K562 (cell line): ENCODE measurements around the gene GALNS. TPM values are rescaled to one million over a fixed set of nuclear protein-coding genes. Genes with fewer than 3 reads are reported as not detected.

Experiments
- BHLHE40 ChIP-seq: IDR thresholded peaks from 2 replicates; pipeline ENCODE4 v1.6.1; 2011; ENCODE audit warnings: low read length, improper control_type of control experiment
- CAMTA2 ChIP-seq: fragments of 250-450 bp; sonication (Bioruptor Pico); conservative IDR thresholded peaks from 2 replicates; pipeline ENCODE4 v1.5.1; 2022
- CLOCK ChIP-seq: fragments of 250-450 bp; sonication (Bioruptor Pico); IDR thresholded peaks from 2 replicates; pipeline ENCODE4 v1.4.0; 2020; ENCODE audit warnings: mild to moderate bottlenecking, moderate library complexity, borderline replicate concordance
- DPF2 ChIP-seq: fragments of 450-650 bp; IDR thresholded peaks from 2 replicates; pipeline ENCODE4 v1.6.1; 2016
- ELK3 ChIP-seq: fragments of 450-650 bp; formaldehyde crosslinking; IDR thresholded peaks from 2 replicates; pipeline ENCODE4 v1.4.0; 2020; ENCODE audit warnings: mild to moderate bottlenecking
- IRF2 ChIP-seq: sonication (generic); formaldehyde crosslinking; IDR thresholded peaks from 2 replicates; pipeline ENCODE4 v1.8.1; 2022; ENCODE audit warnings: mild to moderate bottlenecking, missing genetic modification reagents
- KDM1A ChIP-seq, 2 experiments: fragments of 450-650 bp; IDR thresholded peaks; 2 replicates each; pipeline ENCODE4 v1.6.1; 2016; ENCODE audit warnings: mild to moderate bottlenecking in 2 of 2
- KLF1 ChIP-seq: fragments of 450-650 bp; IDR thresholded peaks from 2 replicates; pipeline ENCODE4 v1.6.1; 2016; ENCODE audit warnings: missing genetic modification characterization, missing compliant biosample characterization
- KLF16 ChIP-seq: IDR thresholded peaks from 2 replicates; pipeline ENCODE4 v1.6.1; 2016; ENCODE audit warnings: antibody characterized with exemption
- MAFG ChIP-seq: fragments of 450-650 bp; conservative IDR thresholded peaks from 2 replicates; pipeline ENCODE4 v1.6.1; 2016; ENCODE audit warnings: missing genetic modification characterization, missing compliant biosample characterization
- NRF1 ChIP-seq, 2 experiments: fragments of 450-650 bp; IDR thresholded peaks in 1 of 2; conservative IDR thresholded peaks in 1 of 2; 2 replicates each; pipeline ENCODE4 v1.6.1; 2014; ENCODE audit warnings: mild to moderate bottlenecking in 2 of 2
- SAFB2 ChIP-seq: fragments of 200-400 bp; formaldehyde crosslinking; IDR thresholded peaks from 2 replicates; pipeline ENCODE4 v1.6.1; 2018; ENCODE audit warnings: borderline replicate concordance, low read length, low read depth, moderate library complexity; ENCODE audit not compliant: severe bottlenecking
- SMAD3 ChIP-seq: fragments of 450-650 bp; formaldehyde crosslinking; conservative IDR thresholded peaks from 2 replicates; pipeline ENCODE4 v1.4.0; 2020; ENCODE audit warnings: mild to moderate bottlenecking
- TAF1 ChIP-seq: IDR thresholded peaks from 2 replicates; pipeline ENCODE4 v1.6.1; 2011; ENCODE audit warnings: mild to moderate bottlenecking, low read length, moderate library complexity; ENCODE audit not compliant: insufficient read depth, control insufficient read depth, severe bottlenecking; ENCODE audit errors: extremely low read depth
- TFAM ChIP-seq: fragments of 250-450 bp; sonication (Bioruptor Pico); conservative IDR thresholded peaks from 2 replicates; pipeline ENCODE4 v1.5.0; 2021; ENCODE audit warnings: mild to moderate bottlenecking, moderate library complexity
- TFAP4 ChIP-seq: sonication (generic); formaldehyde crosslinking; IDR thresholded peaks from 2 replicates; pipeline ENCODE4 v1.8.0; 2022; ENCODE audit warnings: missing genetic modification reagents, mild to moderate bottlenecking, moderate library complexity, borderline replicate concordance
- WHSC1 ChIP-seq: IDR thresholded peaks from one replicate; pipeline ENCODE4 v1.6.1; 2012; ENCODE audit warnings: low read length, control low read depth, inconsistent platforms
- ZBTB17 ChIP-seq: fragments of 450-650 bp; formaldehyde crosslinking; IDR thresholded peaks from 2 replicates; pipeline ENCODE4 v1.4.0; 2020; ENCODE audit warnings: mild to moderate bottlenecking
- ZNF518B ChIP-seq: fragments of 250-450 bp; sonication (Bioruptor Pico); IDR thresholded peaks from 2 replicates; pipeline ENCODE4 v1.5.0; 2021; ENCODE audit warnings: mild to moderate bottlenecking, moderate library complexity
- ZNF586 ChIP-seq: fragments of 450-650 bp; formaldehyde crosslinking; conservative IDR thresholded peaks from 2 replicates; pipeline ENCODE4 v1.4.0; 2020; ENCODE audit warnings: mild to moderate bottlenecking, moderate library complexity
- polyA plus RNA-seq, 8 experiments: library from polyadenylated mRNA; depleted of rRNA in 4 of 8; stranded (reverse) in 5 of 8; unstranded in 3 of 8; fragments of >200 nt; fragmentation: Nextera tagmentation in 2 of 8; fragmentation: Illumina TruSeq in 1 of 8; extraction: Ambion mirVana in 2 of 8; extraction: Trizol in 1 of 8; gene quantifications; 2 replicates each; pipeline versions ENCODE4 v1.2.1 to v1.2.3, GENCODE V29; 2011 to 2014; ENCODE audit warnings: inconsistent platforms in 1 of 8, missing spikeins in 1 of 8
- total RNA-seq, 7 experiments: library from RNA; depleted of rRNA in 6 of 7; stranded (reverse); fragments of >200 nt in 6 of 7; fragmentation: Illumina TruSeq in 2 of 7; extraction: Trizol in 2 of 7; gene quantifications; 2 replicates each; pipeline versions ENCODE4 v1.2.1 to v1.2.3, GENCODE V29; 2011 to 2021; ENCODE audit warnings: low replicate concordance in 1 of 7

GALNS gene
- total and polyA plus RNA-seq, 9 of the 15 experiments (the other 6 are each of a cell fraction or from before 2014, with no cell fraction given) = 0.38 to 13.2 (median 4.3) TPM

- TF ChIP-seq ZNF518B (CRISPR knock-in tag) = no peak
- TF ChIP-seq CAMTA2 (CRISPR knock-in tag) = no peak
- no peak for TF ChIP-seq CLOCK (CRISPR knock-in tag)
- no peak for TF ChIP-seq SAFB2
- no peak for TF ChIP-seq SMAD3 (CRISPR knock-in tag)
- no peak for TF ChIP-seq IRF2 (CRISPR knock-in tag)
- no peak for TF ChIP-seq ZNF586 (CRISPR knock-in tag)
- TF ChIP-seq NRF1 (conservative IDR thresholded peaks at IDR 0.05 in 1 of 2, IDR thresholded peaks at IDR 0.05 in 1 of 2) = no peak
- no peak for TF ChIP-seq TFAP4 (CRISPR knock-in tag)
- no peak for TF ChIP-seq KLF1 (tag)
- TF ChIP-seq WHSC1 = no peak
- peak; percentile 68 for TF ChIP-seq BHLHE40
- TF ChIP-seq ZBTB17 (CRISPR knock-in tag) = no peak
- TF ChIP-seq ELK3 (CRISPR knock-in tag) = no peak
- no peak for TF ChIP-seq TAF1
- TF ChIP-seq KLF16 = peak; percentile 23; the same call in 1 of the 2 replicates
- peak; percentile 38 for TF ChIP-seq DPF2
- no peak for TF ChIP-seq TFAM (CRISPR knock-in tag)
- TF ChIP-seq KDM1A (IDR thresholded peaks at IDR 0.05) = peak in 1 of 2 experiments; percentile 30; a peak in 1 of 4 replicates
- no peak for TF ChIP-seq MAFG (tag)
Measured at GRCh38 chr16:88790312-88791211, 66.2 kb downstream of the GALNS start (continued).
